GM10266 (cell line): ENCODE data around the gene ARHGEF11.

ENCODE experiments used
- DNase-seq: peaks from one replicate; pipeline ENCODE4 v3.0.0; 2012; ENCODE audit errors: extremely low spot score
- CTCF ChIP-seq: IDR thresholded peaks from 2 replicates; pipeline ENCODE4 v1.5.1; 2012; ENCODE audit warnings: mild to moderate bottlenecking, low read depth; ENCODE audit not compliant: control insufficient read depth, insufficient read depth; ENCODE audit errors: missing control alignments

Gene ARHGEF11

GRCh38 chr1:156933136-156933535 is 112.4 kb downstream of the ARHGEF11 start:
- DNase-seq, result no peak
- TF ChIP-seq CTCF, result no peak

DNA sequence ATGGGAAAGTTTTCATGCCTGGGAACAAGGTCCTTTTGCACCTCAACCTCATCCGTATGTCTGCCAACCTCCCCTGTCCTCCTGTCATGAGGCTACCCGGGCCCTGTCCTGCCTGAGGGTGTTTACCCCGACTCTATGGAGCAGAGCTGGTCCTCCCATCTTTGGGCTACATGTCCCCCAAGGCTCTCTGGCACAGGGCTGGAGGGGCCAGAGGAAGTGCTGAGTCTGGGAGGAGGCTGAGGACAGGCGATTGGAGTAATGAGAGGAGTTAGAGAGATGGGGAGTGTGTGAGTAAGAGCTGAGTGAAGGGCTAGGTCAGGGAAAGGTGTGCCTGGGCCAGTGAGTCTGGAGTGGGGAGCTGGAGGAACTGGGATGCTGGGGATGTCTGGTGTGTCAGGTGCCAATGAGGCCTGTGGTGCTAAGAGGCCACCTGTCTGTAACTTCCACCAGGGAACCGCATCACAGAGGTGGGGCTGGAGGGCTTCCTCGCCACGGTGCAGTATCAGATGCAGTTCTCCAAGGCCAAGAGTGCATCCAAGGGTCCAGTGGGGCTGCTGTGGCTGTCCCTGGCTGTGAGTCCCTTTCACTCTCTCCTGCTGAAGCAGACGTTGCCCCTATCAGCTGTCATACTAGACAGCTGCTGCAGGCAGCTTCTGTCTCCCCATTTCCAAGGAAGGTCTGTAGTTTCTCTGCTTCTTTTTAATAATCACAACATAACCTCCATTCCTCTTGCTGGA is 113.4 kb downstream of the ARHGEF11 start:
- DNase-seq, result no peak
- TF ChIP-seq CTCF, result no peak

- DNase-seq, result no peak
- no peak for TF ChIP-seq CTCF
Measured at GRCh38 chr1:156931211-156931952, 114.2 kb downstream of the ARHGEF11 start.

- DNase-seq, result no peak
- TF ChIP-seq CTCF, result no peak
Measured at GRCh38 chr1:156930483-156930882, 115.1 kb downstream of the ARHGEF11 start.

- DNase-seq, result no peak
- TF ChIP-seq CTCF, result no peak
Measured at GRCh38 chr1:156929596-156930238, 115.8 kb downstream of the ARHGEF11 start.

DNA sequence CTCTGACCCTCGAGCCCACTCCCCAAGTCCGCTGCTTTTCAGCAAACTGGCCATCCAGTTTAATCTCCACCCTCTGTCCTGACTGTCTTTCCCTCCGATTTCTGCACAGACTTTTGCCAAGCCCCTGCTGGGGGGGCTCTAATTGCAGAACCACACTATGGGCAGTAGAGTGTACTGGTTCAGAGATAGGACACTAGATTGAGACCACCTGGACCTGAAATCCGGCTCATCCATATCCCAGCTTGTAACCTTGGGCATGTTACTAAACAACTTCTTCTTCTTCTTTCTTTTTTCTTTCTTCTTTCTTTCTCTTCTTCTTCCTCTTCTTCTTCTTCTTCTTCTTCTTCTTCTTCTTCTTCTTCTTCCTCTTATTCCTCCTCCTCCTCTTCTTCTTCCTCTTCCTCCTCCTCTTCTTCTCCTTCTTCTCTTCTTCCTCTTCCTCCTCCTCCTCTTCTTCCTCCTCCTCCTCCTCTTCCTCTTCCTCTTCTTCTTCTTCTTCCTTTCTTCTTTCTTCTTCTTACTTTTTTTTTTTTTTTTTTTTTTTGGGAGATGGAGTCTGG is 117.4 kb downstream of the ARHGEF11 start:
- no peak for DNase-seq
- no peak for TF ChIP-seq CTCF
